GM12878 (cell line): Measurements from ENCODE around the gene IGFBP1.

ENCODE experiments used
- BACH1 ChIP-seq: fragments of 450-650 bp; IDR thresholded peaks from 2 replicates; pipeline ENCODE4 v1.6.1; 2017; ENCODE audit warnings: mild to moderate bottlenecking, borderline replicate concordance
- HDAC6 ChIP-seq: fragments of 200-600 bp; sonication (generic); IDR thresholded peaks from one replicate; pipeline ENCODE4 v1.8.0; 2017; ENCODE audit warnings: antibody characterized with exemption; ENCODE audit not compliant: unreplicated experiment
- NFYB ChIP-seq: IDR thresholded peaks from 2 replicates; pipeline ENCODE4 v1.6.1; 2011; ENCODE audit warnings: low read depth, mild to moderate bottlenecking, low read length, improper control_type of control experiment, moderate library complexity; ENCODE audit not compliant: insufficient read depth
- SREBF2 ChIP-seq: IDR thresholded peaks from 2 replicates; pipeline ENCODE4 v1.6.1; 2012; ENCODE audit warnings: mild to moderate bottlenecking, low read length
- TAF1 ChIP-seq: IDR thresholded peaks from 2 replicates; pipeline ENCODE4 v1.6.1; 2011; ENCODE audit warnings: mild to moderate bottlenecking, low read depth, low read length, borderline replicate concordance
- TF ChIP-seq, protein P1 (sequence below), 3 experiments: IDR thresholded peaks in 2 of 3; conservative IDR thresholded peaks in 1 of 3; 2 replicates each; pipeline ENCODE4 v1.5.1; 2011; ENCODE audit warnings: low read depth in 3 of 3, low read length in 3 of 3, mild to moderate bottlenecking in 3 of 3, control low read depth in 2 of 3, moderate library complexity in 2 of 3, inconsistent platforms in 1 of 3, mixed read lengths in 1 of 3; ENCODE audit not compliant: control insufficient read depth in 2 of 3, insufficient read depth in 1 of 3; ENCODE audit errors: extremely low read depth in 1 of 3
- TF ChIP-seq, protein P2 (sequence below): fragments of 450-650 bp; IDR thresholded peaks from 2 replicates; pipeline ENCODE4 v1.6.1; 2017; ENCODE audit warnings: mild to moderate bottlenecking, low read depth, inconsistent platforms; ENCODE audit not compliant: poor library complexity, severe bottlenecking

DNA sequence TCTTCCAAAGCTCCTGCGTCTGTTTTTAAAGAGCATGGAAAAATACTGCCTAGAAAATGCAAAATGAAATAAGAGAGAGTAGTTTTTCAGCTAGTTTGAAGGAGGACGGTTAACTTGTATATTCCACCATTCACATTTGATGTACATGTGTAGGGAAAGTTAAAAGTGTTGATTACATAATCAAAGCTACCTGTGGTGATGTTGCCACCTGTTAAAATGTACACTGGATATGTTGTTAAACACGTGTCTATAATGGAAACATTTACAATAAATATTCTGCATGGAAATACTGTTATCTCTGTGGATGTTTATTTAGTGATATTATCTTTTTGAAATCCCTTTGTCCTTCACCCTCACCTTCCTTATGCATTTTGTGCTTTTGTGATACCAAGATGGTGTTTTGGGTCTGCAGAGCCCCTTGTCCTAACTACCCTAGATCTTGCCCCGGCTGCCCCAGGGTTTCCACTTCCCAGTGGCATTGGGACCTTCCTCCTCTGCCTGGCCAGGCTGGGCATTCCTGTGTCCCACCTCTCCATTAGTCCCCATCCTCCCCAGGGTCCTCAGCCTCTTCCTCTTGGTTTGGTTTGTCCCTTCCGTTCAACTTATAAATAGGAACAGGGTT lies 5.2 kb downstream of the IGFBP1 start:
- TF ChIP-seq, protein P1, sequence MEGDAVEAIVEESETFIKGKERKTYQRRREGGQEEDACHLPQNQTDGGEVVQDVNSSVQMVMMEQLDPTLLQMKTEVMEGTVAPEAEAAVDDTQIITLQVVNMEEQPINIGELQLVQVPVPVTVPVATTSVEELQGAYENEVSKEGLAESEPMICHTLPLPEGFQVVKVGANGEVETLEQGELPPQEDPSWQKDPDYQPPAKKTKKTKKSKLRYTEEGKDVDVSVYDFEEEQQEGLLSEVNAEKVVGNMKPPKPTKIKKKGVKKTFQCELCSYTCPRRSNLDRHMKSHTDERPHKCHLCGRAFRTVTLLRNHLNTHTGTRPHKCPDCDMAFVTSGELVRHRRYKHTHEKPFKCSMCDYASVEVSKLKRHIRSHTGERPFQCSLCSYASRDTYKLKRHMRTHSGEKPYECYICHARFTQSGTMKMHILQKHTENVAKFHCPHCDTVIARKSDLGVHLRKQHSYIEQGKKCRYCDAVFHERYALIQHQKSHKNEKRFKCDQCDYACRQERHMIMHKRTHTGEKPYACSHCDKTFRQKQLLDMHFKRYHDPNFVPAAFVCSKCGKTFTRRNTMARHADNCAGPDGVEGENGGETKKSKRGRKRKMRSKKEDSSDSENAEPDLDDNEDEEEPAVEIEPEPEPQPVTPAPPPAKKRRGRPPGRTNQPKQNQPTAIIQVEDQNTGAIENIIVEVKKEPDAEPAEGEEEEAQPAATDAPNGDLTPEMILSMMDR (IDR thresholded peaks at IDR 0.05 in 2 of 3, conservative IDR thresholded peaks at IDR 0.05 in 1 of 3; ENCODE audit: control insufficient read depth in 2 of 3, extremely low read depth in 1 of 3, insufficient read depth in 1 of 3, low read depth in 3 of 3, low read length in 3 of 3): no peak
- TF ChIP-seq HDAC6 (no peak), TAF1 (no peak), BACH1 (no peak), NFYB (no peak), SREBF2 (no peak)
- TF ChIP-seq, protein P2, sequence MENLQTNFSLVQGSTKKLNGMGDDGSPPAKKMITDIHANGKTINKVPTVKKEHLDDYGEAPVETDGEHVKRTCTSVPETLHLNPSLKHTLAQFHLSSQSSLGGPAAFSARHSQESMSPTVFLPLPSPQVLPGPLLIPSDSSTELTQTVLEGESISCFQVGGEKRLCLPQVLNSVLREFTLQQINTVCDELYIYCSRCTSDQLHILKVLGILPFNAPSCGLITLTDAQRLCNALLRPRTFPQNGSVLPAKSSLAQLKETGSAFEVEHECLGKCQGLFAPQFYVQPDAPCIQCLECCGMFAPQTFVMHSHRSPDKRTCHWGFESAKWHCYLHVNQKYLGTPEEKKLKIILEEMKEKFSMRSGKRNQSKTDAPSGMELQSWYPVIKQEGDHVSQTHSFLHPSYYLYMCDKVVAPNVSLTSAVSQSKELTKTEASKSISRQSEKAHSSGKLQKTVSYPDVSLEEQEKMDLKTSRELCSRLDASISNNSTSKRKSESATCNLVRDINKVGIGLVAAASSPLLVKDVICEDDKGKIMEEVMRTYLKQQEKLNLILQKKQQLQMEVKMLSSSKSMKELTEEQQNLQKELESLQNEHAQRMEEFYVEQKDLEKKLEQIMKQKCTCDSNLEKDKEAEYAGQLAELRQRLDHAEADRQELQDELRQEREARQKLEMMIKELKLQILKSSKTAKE: no peak
